Choroid plexus epithelial cell (primary cell): ENCODE data around the gene ZNF408.

Experiments used
- DNase-seq: peaks from one replicate; pipeline ENCODE4 v3.0.0-alpha.2; 2010; ENCODE audit warnings: low read depth
- H3K4me3 ChIP-seq: 2 replicates; pipeline ENCODE4 v1.5.1; 2011; ENCODE audit warnings: low read depth, mild to moderate bottlenecking, control low read depth, low read length, moderate library complexity
- CTCF ChIP-seq: conservative IDR thresholded peaks from 2 replicates; pipeline ENCODE4 v1.5.1; 2011; ENCODE audit warnings: low read depth, mild to moderate bottlenecking, control low read depth, inconsistent platforms, low read length, moderate library complexity

The ZNF408 gene

DNA sequence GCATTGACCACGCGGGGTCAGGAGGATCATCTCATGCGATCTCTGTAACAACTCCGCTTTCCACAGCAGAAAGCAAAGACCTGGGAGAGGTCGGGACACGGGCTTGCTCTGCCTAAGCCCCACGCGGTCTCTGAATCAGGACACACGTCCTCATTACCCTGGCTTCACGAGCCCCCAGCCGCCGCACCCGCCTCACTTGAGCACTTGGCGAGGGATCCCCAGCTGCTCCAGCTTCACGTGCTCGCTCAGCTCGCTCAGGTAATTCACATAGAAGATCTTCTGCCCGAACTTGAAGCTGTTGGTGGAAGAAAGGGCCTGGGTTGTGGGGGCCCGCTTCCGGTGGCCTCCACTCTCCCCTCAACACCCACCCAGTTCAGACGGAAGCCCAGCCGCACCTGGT lies 20.0 kb upstream of the ZNF408 start:
- no peak for DNase-seq
- no peak overlapping the region for H3K4me3 ChIP-seq
- no peak for TF ChIP-seq CTCF

DNA sequence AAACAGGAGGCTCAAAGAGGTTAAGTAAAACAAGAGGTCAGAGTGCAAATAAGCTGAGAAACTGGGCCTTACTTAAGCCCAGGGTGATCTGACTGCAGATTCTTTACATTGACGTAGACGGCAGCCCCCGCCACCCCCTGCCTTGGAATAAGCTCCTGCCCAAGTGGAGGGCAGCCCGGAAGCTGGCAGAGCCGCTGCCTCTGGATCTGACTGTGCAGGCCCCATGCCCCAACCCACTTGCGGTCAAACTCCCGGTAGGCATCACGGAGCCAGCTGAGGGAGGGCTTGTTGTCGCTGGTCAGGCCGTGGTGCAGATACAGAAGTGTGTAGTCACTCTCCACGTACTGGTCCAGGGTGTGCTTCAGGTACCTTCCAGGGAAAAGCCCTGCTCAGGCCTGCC lies 19.0 kb upstream of the ZNF408 start:
- DNase-seq = no peak
- no peak for TF ChIP-seq CTCF

GRCh38 chr11:46682773-46683752 lies 17.8 kb upstream of the ZNF408 start:
- no peak for TF ChIP-seq CTCF
- no peak overlapping the region for H3K4me3 ChIP-seq
- peak; percentile 37 for DNase-seq

More for the DNA sequence above, 19.0 kb upstream of the ZNF408 start:
- H3K4me3 ChIP-seq = no peak overlapping the region

DNA sequence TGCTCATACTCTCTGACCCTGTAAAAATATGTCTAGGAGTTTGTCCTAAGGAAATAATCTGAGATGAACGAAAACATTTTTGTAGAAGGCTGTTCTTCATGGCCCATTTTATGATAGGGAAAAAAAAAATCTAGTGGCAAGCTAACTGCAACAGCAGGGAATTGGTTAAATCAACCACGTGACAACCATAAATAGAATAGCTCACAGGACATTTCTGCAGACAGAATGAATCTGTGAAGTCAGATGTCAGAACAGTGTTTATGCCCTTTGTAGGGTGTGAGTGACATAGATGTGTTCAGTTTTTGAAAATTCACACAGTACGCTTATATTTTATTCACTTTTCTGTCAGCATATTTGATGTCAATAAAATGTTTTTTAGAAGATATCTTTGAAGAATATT lies 16.5 kb upstream of the ZNF408 start:
- no peak for TF ChIP-seq CTCF
- H3K4me3 ChIP-seq = no peak overlapping the region
- DNase-seq = peak; percentile 34

DNA sequence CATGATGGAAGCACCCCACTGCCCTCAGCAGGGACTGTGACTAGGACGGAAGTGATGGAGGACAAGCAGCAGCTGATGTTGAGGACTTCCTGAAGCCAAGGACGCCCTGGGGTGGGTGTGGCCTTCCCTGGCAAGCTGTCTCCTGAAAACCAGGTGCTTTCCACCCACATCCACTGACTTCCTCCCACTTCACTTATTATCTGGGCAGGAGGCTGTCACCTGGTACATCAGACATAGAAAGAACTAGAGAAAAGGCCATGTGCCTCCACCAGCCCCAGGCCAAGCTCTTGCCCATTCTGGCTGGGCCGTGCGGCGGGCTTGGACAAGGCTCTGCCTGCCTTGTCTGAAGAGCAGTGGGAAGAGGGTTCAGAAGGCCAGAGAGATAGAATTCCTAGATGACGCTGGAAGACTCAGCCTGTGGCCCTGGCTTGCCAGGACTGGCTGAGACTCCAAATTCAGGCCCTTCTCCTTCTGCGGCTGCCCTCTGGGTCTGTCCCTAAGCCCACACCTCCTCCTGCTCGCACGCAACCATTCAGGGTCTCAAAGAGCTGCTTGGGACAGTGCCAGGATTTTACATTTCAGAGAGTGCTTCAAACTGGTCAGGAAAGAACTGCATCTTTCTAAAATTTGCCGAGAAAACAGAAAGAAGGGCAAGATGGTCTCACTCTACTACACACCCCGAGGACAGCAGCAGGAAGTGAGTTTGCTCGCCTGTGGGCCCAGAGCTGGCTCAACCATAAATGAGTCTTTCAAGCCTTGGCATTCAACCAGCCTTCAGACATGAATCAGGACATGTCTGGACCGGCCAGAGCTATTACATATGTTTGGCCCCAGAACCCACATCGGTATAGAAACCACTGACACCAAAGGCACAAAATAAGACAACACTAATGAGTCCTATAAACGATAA lies 13.7 kb upstream of the ZNF408 start:
- no peak overlapping the region for H3K4me3 ChIP-seq

GRCh38 chr11:46690702-46691101 lies 10.1 kb upstream of the ZNF408 start:
- H3K4me3 ChIP-seq = no peak overlapping the region
- DNase-seq = no peak
- no peak for TF ChIP-seq CTCF

More for the DNA sequence above, 13.7 kb upstream of the ZNF408 start:
- TF ChIP-seq CTCF = no peak
- DNase-seq = peak; percentile 54
